Measurements from ENCODE around the gene OPTC. TPM values are rescaled to one million over a fixed set of nuclear protein-coding genes. Genes with fewer than 3 reads are reported as not detected.

The OPTC gene
- total RNA-seq, 1 experiment from 2014 or later = not detected

DNA sequence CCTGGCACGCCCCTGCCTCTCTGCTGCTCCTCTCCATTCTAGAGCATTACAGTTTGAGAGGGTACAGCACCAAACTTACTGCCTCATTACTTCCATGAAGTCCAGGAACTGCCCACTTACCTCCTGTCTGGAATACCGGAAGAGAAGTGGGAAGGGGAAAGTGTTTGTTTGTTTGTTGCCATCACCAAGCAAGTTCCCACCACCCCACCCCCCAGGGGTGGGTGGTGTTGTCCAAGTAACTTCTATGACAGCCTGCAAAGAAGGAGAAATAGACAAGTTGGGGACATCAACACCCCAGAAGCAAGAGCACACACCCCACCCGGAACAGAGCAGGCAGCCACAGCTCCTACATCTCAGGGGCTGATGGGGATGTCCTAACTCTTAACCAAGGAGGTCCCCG lies 18.0 kb downstream of the OPTC start:
- RAD21 ChIA-PET (ENCODE audit: low non-redundant PET in 1 of 2, low total read pairs in 2 of 2, uncharacterized antibody in 2 of 2, unreplicated experiment in 2 of 2) = no interaction called here
- Histone ChIP-seq H3K27me3 (ENCODE audit: insufficient read depth, low read length) (no peaks in the 10 kb centered on the region), H4K20me1 (ENCODE audit: insufficient read depth) (no peaks in the 10 kb centered on the region), H3K9me2 (ENCODE audit: insufficient read depth) (no peaks in the 10 kb centered on the region), H3K4me2 (ENCODE audit: low read length) (peak overlapping the region; percentile 55), H3K27ac (ENCODE audit: low read depth, low read length) (no peak overlapping the region), H3K4me1 (ENCODE audit: control insufficient read depth in 1 of 2, insufficient read depth in 2 of 2, low read length in 2 of 2) (peaks cover 23 to 34% of the 10 kb centered on the region in 2 experiments), H3K4me3 (replicated peaks in 1 of 2; ENCODE audit: low read depth in 1 of 2, low read length in 2 of 2) (no peak overlapping the region), H3K79me2 (ENCODE audit: insufficient read depth, low read length) (no peaks in the 10 kb centered on the region), H2AFZ (ENCODE audit: low read depth, low read length, poor library complexity, severe bottlenecking) (no peak overlapping the region), H3K36me3 (ENCODE audit: control insufficient read depth in 1 of 2, insufficient read depth in 2 of 2, low read length in 2 of 2) (no peaks in the 10 kb centered on the region), H3K9ac (ENCODE audit: low read length) (peak overlapping the region; percentile 37; the same call in 1 of the 2 replicates), H3K9me3 (ENCODE audit: control insufficient read depth in 1 of 2, insufficient read depth in 1 of 2, low read depth in 1 of 2, low read length in 2 of 2) (no peaks in the 10 kb centered on the region)
- intact Hi-C loops (cut with micrococcal nuclease) = no loop called here
- no peak for DNase-seq (ENCODE audit: low read depth, low spot score)
- CTCF ChIA-PET = no interaction called here
- BruUV-seq (replicated peaks) = no TSS peak
- TF ChIP-seq, protein P1, sequence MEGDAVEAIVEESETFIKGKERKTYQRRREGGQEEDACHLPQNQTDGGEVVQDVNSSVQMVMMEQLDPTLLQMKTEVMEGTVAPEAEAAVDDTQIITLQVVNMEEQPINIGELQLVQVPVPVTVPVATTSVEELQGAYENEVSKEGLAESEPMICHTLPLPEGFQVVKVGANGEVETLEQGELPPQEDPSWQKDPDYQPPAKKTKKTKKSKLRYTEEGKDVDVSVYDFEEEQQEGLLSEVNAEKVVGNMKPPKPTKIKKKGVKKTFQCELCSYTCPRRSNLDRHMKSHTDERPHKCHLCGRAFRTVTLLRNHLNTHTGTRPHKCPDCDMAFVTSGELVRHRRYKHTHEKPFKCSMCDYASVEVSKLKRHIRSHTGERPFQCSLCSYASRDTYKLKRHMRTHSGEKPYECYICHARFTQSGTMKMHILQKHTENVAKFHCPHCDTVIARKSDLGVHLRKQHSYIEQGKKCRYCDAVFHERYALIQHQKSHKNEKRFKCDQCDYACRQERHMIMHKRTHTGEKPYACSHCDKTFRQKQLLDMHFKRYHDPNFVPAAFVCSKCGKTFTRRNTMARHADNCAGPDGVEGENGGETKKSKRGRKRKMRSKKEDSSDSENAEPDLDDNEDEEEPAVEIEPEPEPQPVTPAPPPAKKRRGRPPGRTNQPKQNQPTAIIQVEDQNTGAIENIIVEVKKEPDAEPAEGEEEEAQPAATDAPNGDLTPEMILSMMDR (IDR thresholded peaks at IDR 0.05 in 2 of 3, conservative IDR thresholded peaks at IDR 0.05 in 1 of 3; ENCODE audit: borderline replicate concordance in 1 of 3, insufficient read depth in 1 of 3, low read depth in 2 of 3, low read length in 2 of 3) = no peak
- no peak for TF ChIP-seq YY1 (IDR thresholded peaks at IDR 0.05; ENCODE audit: extremely low read depth, insufficient replicate concordance, low read depth, low read length)
- no peak for ATAC-seq
- POLR2A ChIA-PET = no interaction called here

DNA sequence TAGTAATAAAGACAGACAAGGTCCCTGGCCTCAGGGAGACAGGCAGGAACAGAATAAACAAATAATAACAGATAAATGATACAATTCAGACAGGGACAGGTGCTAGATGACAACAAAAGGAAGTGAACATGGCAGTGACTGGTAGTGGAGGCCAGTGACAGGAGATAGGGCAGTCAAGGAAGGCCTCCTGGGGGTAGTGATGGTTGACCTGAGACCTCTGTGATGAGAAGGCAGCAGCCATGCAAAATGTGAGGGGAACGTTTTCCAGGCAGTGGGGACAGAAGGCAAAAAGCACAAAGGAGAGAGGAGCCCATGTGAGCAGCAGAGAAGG lies 18.5 kb downstream of the OPTC start:
- TF ChIP-seq TCF7L2 (IDR thresholded peaks at IDR 0.05; ENCODE audit: borderline replicate concordance, extremely low read depth, insufficient read depth, insufficient read length) = no peak
- TF ChIP-seq RAD21 (IDR thresholded peaks at IDR 0.05; ENCODE audit: low read depth) = no peak
- no peak for TF ChIP-seq ZNF274 (IDR thresholded peaks at IDR 0.05; ENCODE audit: low read depth, low read length)
- TF ChIP-seq, protein P2, sequence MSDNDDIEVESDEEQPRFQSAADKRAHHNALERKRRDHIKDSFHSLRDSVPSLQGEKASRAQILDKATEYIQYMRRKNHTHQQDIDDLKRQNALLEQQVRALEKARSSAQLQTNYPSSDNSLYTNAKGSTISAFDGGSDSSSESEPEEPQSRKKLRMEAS (IDR thresholded peaks at IDR 0.05) = no peak
- TF ChIP-seq FOSL1 (IDR thresholded peaks at IDR 0.05; ENCODE audit: low read depth) = no peak
- no peak for TF ChIP-seq SP1 (IDR thresholded peaks at IDR 0.05; ENCODE audit: low read depth)
- TF ChIP-seq, protein P3, sequence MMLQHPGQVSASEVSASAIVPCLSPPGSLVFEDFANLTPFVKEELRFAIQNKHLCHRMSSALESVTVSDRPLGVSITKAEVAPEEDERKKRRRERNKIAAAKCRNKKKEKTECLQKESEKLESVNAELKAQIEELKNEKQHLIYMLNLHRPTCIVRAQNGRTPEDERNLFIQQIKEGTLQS (IDR thresholded peaks at IDR 0.05) = no peak
- no peak for TF ChIP-seq EGR1 (IDR thresholded peaks at IDR 0.05; ENCODE audit: low read depth)
- TF ChIP-seq YY1 (IDR thresholded peaks at IDR 0.05; ENCODE audit: extremely low read depth, insufficient replicate concordance, low read depth, low read length) = no peak
- TF ChIP-seq JUND (IDR thresholded peaks at IDR 0.05) = no peak
- no peak for TF ChIP-seq ZFX (IDR thresholded peaks at IDR 0.05)
- TF ChIP-seq CBX3 (IDR thresholded peaks at IDR 0.05; ENCODE audit: low read depth) = no peak
- no peak for TF ChIP-seq EZH2phosphoT487 (IDR thresholded peaks at IDR 0.05; ENCODE audit: borderline replicate concordance)
- TF ChIP-seq EZH2 (IDR thresholded peaks at IDR 0.05) = no peak
- TF ChIP-seq SIN3A (IDR thresholded peaks at IDR 0.05; ENCODE audit: low read depth) = no peak
- no TSS peak for BruUV-seq (replicated peaks)
- Histone ChIP-seq H3K4me3 (replicated peaks in 1 of 2; ENCODE audit: low read depth in 1 of 2, low read length in 2 of 2) (peak overlapping the region in 1 of 2 experiments; percentile 10; a peak in 1 of 4 replicates), H4K20me1 (ENCODE audit: insufficient read depth) (no peaks in the 10 kb centered on the region), H3K79me2 (ENCODE audit: insufficient read depth, low read length) (no peaks in the 10 kb centered on the region), H3K9me3 (ENCODE audit: control insufficient read depth in 1 of 2, insufficient read depth in 1 of 2, low read depth in 1 of 2, low read length in 2 of 2) (no peaks in the 10 kb centered on the region), H3K4me2 (ENCODE audit: low read length) (peak overlapping the region; percentile 55), H3K9me2 (ENCODE audit: insufficient read depth) (no peaks in the 10 kb centered on the region), H3K9ac (ENCODE audit: low read length) (peak overlapping the region; percentile 37), H3K36me3 (ENCODE audit: control insufficient read depth in 1 of 2, insufficient read depth in 2 of 2, low read length in 2 of 2) (no peaks in the 10 kb centered on the region), H3K27me3 (ENCODE audit: insufficient read depth, low read length) (no peaks in the 10 kb centered on the region), H3K4me1 (ENCODE audit: control insufficient read depth in 1 of 2, insufficient read depth in 2 of 2, low read length in 2 of 2) (peaks cover 23 to 34% of the 10 kb centered on the region in 2 experiments), H3K27ac (ENCODE audit: low read depth, low read length) (peak overlapping the region; percentile 46; the same call in 1 of the 2 replicates), H2AFZ (ENCODE audit: low read depth, low read length, poor library complexity, severe bottlenecking) (peak overlapping the region; percentile 49)
- DNase-seq (ENCODE audit: low read depth, low spot score) (no peak), ATAC-seq (peak; percentile 52; the same call in 1 of the 2 replicates)
- ChIA-PET CTCF (no interaction called here), POLR2A (no interaction called here), RAD21 (ENCODE audit: low non-redundant PET in 1 of 2, low total read pairs in 2 of 2, uncharacterized antibody in 2 of 2, unreplicated experiment in 2 of 2) (no interaction called here)
- intact Hi-C loops (cut with micrococcal nuclease) = no loop called here
